Spinal cord (tissue), 10 donors: ENCODE measurements around the gene CDS1. TPM values are rescaled to one million over a fixed set of nuclear protein-coding genes. Genes with fewer than 3 reads are reported as not detected.
"Not testable (repeated sequence)": the region's sequence is repeated elsewhere in the genome, so short reads cannot be mapped to it uniquely, and the experiment has no call there.

Source experiments
- DNase-seq, 6 donors: peaks; one replicate each; pipeline versions ENCODE4 v3.0.0 to v3.0.0-alpha.2; 2013 to 2015; ENCODE audit warnings: low spot score in 6 of 6, low read depth in 4 of 6
- H3K27ac ChIP-seq: one replicate; pipeline ENCODE4 v1.5.1; 2013; ENCODE audit warnings: low read depth, low read length, control low read depth
- H3K27me3 ChIP-seq: one replicate; pipeline ENCODE4 v1.6.1; 2013; ENCODE audit warnings: low read length; ENCODE audit not compliant: control insufficient read depth, insufficient read depth
- H3K36me3 ChIP-seq: one replicate; pipeline ENCODE4 v1.6.1; 2013; ENCODE audit warnings: low read length; ENCODE audit not compliant: control insufficient read depth, insufficient read depth
- H3K4me1 ChIP-seq: one replicate; pipeline ENCODE4 v1.6.1; 2013; ENCODE audit warnings: low read length; ENCODE audit not compliant: control insufficient read depth, insufficient read depth
- H3K4me3 ChIP-seq: one replicate; pipeline ENCODE4 v1.5.1; 2013; ENCODE audit warnings: low read depth, low read length, control low read depth
- H3K9me3 ChIP-seq: one replicate; pipeline ENCODE4 v1.6.1; 2013; ENCODE audit warnings: low read length; ENCODE audit not compliant: control insufficient read depth, insufficient read depth
- WGBS: methylation state at CpG from one replicate; pipeline ENCODE4 v1.1.5; 2013; ENCODE audit warnings: missing lambda C conversion rate; ENCODE audit not compliant: insufficient coverage; 5-methylcytosine and 5-hydroxymethylcytosine counted together
- polyA plus RNA-seq, 2 donors: library from polyadenylated mRNA; unstranded; fragments of 120-200 nt; gene quantifications; one replicate each; pipeline ENCODE4 v1.2.1, GENCODE V29; 2013; ENCODE audit not compliant: insufficient read length in 2 of 2
- total RNA-seq, 2 donors: library from RNA; depleted of rRNA in 1 of 2; stranded (reverse); fragments of 120-200 nt in 1 of 2; fragments of >200 nt in 1 of 2; gene quantifications; one replicate each; pipeline versions ENCODE4 v1.2.3 to v1.2.4, GENCODE V29; 2013 to 2014
- donor health status: healthy.

The CDS1 gene
- total and polyA plus RNA-seq, 4 donors: 9.6 to 18.8 (median 16.7) TPM

DNA sequence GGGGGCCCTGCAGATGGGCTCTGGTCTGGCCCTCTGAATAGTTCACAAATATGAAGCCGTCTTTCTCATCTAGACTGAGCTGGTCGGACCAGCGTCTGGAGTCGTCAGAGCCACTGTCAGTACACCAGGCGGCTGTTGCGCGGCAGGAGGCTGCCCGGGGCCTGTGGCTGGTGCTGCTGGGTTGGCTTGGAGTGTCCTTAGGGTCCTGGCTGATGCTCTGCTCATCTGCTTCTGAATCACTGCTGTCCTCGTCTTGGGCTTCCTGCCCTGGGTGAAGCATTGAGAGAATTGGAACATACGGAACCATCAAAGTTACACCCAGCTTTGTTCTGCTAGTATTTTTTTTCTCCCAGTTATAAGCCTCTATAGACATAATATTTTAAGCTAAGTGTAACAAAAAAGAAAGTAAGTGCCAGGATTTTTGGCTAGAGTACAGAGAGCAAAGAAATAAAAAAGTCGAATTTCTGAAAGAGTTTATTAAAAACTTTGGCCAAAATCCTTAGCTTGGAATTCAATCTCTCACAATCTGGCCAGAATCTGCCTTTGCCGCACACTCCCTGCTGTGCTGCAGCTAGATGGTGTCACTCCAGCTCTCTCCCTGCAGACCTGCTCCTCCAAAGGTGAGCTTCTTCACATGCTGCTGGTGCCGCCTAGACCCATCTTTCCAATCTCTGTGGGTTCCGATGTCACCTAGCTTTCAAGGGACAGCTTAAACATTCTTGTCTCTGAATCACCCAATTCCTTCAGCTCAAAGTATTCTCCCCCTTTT is 96.2 kb downstream of the CDS1 start:
- no peaks in the 10 kb centered on the region for H3K9me3 ChIP-seq
- WGBS: 97% methylated on average over 10 of the region's 14 CpGs
- H3K27ac ChIP-seq: no peak overlapping the region
- H3K4me1 ChIP-seq: peaks cover 5% of the 10 kb centered on the region
- DNase-seq: peak in 1 of 6 donors; percentile 40
- H3K4me3 ChIP-seq: no peak overlapping the region
- H3K36me3 ChIP-seq: peaks cover 36% of the 10 kb centered on the region
- no peaks in the 10 kb centered on the region for H3K27me3 ChIP-seq

DNA sequence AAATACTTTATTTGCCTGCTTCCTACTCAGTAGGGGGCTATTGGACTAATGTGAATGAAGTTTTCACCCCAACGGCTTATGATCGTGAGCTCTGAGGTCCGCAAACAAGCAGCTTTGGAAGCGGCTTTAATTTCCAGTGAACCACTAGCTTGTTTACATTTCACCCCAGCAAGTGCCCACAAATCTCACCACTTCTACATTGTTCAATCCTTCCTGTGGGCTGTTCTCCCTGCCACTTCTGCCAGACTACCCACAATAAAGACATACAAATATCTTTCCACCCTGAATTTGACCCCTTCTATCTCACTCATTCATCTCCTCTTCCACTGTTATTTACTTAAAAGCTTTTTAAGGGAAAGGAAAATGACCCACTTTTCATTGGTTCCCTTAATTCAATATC is 98.0 kb downstream of the CDS1 start:
- Histone ChIP-seq H3K4me3 (no peak overlapping the region), H3K36me3 (peaks cover 34% of the 10 kb centered on the region), H3K27me3 (no peaks in the 10 kb centered on the region), H3K27ac (peak overlapping the region; percentile 2), H3K9me3 (no peaks in the 10 kb centered on the region), H3K4me1 (peaks cover 5% of the 10 kb centered on the region)
- peak in 1 of 6 donors; percentile 17 for DNase-seq
- WGBS: 49% methylated on average over 3 of the region's 4 CpGs

DNA sequence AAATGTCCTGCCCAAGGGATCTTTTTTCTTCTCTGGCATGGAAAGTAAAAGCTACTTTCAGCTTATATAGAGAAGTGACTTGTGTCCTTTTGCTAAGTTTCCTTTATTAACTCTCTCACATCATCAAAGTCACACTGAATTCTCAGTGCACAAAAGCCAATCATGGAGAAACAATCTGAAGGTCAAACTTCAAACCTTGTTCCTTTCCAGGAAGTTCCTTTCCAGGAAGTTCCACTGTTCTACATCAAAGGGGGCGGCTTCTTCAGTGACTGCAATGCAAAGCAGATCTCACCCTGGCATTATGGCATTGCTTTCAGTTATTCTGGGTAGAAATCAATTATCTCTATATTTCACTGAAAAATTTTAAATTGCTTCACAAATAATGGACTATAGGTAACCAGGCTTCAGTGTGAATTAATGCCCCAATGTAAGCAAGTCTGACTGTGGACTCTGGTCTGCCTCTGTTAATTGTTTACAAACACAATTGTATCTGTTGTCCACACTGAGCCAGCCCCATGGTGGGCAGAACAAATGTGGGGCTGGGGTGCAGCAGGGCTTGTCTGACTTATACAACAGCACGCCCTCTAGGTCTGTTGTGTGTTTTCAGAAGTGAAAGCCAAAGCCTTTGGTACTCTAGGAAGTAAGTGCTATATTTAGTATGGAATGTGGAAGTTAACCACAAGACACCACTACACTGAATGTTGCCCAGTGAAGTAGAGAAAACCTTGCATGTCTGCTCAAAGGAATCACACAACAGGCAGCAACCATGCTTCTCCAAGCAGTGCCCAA is 98.8 kb downstream of the CDS1 start:
- no peak overlapping the region for H3K4me3 ChIP-seq
- no CpG with 5 or more reads among the region's 2 CpGs for WGBS
- peaks cover 5% of the 10 kb centered on the region for H3K4me1 ChIP-seq
- peaks cover 34% of the 10 kb centered on the region for H3K36me3 ChIP-seq
- H3K9me3 ChIP-seq: no peaks in the 10 kb centered on the region
- no peaks in the 10 kb centered on the region for H3K27me3 ChIP-seq
- DNase-seq: peak in 2 of 6 donors; percentile 19 to 31
- peak overlapping the region; percentile 26 for H3K27ac ChIP-seq

DNA sequence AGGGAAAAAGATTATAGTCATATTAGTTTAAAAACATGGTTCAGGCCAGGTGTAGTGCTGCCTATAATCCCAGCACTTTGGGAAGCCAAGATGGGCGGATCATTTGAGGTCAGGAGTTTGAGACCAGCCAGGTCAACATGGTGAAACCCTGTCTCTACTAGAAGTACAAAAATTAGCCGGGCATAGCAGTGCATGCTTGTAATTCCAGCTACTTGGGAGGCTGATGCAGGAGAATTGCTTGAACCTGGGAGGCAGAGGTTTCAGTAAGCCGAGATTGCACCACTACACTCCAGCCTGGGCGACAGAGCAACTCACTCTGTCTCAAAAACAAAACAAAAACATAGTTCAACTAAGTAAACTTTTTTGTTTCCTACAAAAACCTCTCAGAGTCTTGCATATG is 99.7 kb downstream of the CDS1 start:
- not testable (repeated sequence) for H3K27ac ChIP-seq, H3K9me3 ChIP-seq, H3K4me3 ChIP-seq, H3K4me1 ChIP-seq, H3K27me3 ChIP-seq, DNase-seq
- H3K36me3 ChIP-seq: peaks cover 31% of the 10 kb centered on the region
- WGBS: 100% methylated on average over 4 of the region's 4 CpGs

DNA sequence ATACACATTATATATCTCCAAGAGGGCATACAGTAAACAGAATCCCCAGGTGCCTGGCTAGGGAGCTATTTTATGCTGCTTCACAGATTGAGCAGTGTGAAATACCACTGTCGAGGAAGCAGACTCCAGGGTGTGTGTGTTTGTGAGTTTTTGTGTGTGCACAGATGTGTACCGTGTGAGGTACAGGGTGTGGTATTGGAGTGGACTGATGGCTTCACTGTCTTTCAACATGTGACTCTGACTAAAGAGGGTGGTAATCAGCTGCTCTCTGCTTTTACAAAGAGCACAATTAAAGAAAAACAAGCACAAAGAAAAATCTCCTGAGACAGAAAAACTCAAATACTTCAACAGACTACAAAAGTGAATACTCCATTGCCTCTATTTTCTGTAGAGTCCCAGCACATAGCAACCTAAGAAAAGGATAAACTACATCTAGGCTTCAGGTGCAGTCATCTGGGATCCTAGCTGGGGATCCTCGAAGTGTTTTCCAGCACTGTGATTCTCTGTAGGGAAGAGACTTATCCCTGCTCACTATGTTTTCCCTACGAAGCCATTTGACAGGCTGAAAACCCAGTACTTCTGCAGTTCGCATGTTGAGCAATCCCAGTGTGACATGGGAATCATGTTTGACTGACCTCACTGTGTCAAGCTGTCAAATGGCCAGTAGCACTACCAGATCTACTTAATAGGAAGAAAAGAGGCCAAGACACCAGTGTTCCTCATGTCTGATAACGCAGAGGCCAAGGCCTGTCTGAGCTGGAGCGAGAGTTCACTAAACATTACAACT is 100.3 kb downstream of the CDS1 start:
- H3K4me3 ChIP-seq: no peak overlapping the region
- H3K27ac ChIP-seq: no peak overlapping the region
- H3K36me3 ChIP-seq: peaks cover 31% of the 10 kb centered on the region
- no peak for DNase-seq
- no peaks in the 10 kb centered on the region for H3K9me3 ChIP-seq
- H3K27me3 ChIP-seq: no peaks in the 10 kb centered on the region
- WGBS: 66% methylated on average over 4 of the region's 7 CpGs
- peaks cover 5% of the 10 kb centered on the region for H3K4me1 ChIP-seq

DNA sequence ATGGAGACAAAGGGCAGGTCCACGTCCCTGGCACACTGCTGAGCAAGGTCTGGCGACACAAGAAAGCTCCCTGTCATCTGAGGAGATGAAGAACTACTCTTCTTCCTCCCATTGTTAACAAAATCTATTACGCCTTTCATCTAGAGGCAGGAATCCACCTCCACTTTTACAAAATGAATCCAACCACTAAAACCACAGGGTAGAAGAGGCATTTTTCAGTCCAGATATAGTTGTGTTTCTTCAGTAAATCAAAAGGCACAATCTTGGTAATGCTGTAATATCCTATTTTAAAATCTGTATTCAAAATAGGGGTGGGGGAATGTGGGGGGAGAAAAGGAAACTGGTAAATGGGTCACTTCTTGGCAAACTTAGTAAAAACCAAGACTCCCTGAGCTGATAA is 101.4 kb downstream of the CDS1 start:
- no peak overlapping the region for H3K4me3 ChIP-seq
- H3K4me1 ChIP-seq: peaks cover 5% of the 10 kb centered on the region
- DNase-seq: no peak
- no peaks in the 10 kb centered on the region for H3K9me3 ChIP-seq
- no peaks in the 10 kb centered on the region for H3K27me3 ChIP-seq
- H3K36me3 ChIP-seq: peaks cover 23% of the 10 kb centered on the region
- WGBS: 63% methylated on average over 1 of the region's 3 CpGs
- H3K27ac ChIP-seq: no peak overlapping the region

DNA sequence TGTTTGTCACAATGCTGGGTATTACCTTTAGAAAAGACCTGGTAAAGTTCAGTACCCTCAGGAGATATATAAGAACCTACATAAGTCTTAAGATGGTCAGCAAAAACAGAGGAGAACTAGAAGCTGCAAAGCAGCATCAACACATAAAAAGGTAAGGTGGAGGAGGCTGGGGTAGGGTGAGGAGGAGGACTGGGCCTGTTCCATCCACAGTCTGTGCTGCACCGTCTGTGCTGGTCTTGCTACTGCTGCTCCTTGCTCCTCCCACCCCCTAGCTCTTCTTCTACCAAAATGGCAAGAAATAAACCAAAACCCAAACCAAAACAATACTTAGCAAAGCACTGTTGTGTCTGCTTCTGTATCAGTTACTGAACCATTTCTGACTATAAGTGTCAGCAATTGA is 102.2 kb downstream of the CDS1 start:
- H3K4me3 ChIP-seq: no peak overlapping the region
- H3K27me3 ChIP-seq: no peaks in the 10 kb centered on the region
- no peak overlapping the region for H3K27ac ChIP-seq
- no peaks in the 10 kb centered on the region for H3K9me3 ChIP-seq
- H3K4me1 ChIP-seq: peaks cover 5% of the 10 kb centered on the region
- no peak for DNase-seq
- no CpG with 5 or more reads among the region's 1 CpG for whole genome bisulfite sequencing
- H3K36me3 ChIP-seq: peaks cover 23% of the 10 kb centered on the region

DNA sequence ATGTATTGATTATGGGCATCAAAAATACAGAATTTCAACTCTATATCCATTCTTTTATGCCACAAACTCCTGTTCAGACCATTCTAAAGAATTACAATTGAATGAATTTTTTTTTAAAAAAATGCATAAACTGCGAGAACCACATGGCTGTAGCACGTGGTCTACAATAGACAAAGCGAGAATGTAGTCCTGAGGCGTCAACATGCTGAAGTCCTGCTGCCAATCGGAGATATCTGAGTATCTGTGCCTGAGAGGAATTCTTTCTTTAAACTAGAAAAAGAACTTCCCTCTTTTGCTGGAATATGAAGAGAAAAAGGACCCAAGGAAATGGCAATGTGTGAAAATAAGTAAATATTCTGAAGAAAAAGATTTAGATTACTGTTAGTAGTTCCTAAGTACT is 105.7 kb downstream of the CDS1 start:
- H3K27me3 ChIP-seq: no peaks in the 10 kb centered on the region
- H3K4me1 ChIP-seq: no peaks in the 10 kb centered on the region
- no peak overlapping the region for H3K4me3 ChIP-seq
- no peaks in the 10 kb centered on the region for H3K9me3 ChIP-seq
- 80% methylated on average over 2 of the region's 5 CpGs for WGBS
- H3K27ac ChIP-seq: no peak overlapping the region
- DNase-seq: no peak
- H3K36me3 ChIP-seq: peaks cover 19% of the 10 kb centered on the region

DNA sequence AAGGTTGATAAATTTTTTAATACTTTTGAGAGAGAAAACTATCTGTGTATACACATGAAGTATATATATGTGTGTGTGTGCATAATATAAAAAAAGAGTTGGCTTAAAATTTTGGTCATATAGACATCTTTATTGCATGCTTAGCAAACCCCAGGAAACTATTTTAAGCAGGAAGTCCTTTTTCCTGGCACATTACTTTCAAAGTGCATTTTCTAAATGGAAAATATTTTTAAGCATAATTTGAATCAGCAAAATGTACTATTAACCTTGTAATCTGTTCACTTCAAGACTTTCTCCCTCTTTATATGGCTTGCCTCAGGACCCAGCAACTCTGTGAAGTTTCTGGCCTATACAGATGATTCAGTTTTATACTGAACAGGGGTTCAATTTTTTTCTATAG is 106.3 kb downstream of the CDS1 start:
- no peak for DNase-seq
- no peaks in the 10 kb centered on the region for H3K27me3 ChIP-seq
- H3K27ac ChIP-seq: no peak overlapping the region
- H3K36me3 ChIP-seq: peaks cover 19% of the 10 kb centered on the region
- no peaks in the 10 kb centered on the region for H3K9me3 ChIP-seq
- no peak overlapping the region for H3K4me3 ChIP-seq
- H3K4me1 ChIP-seq: no peaks in the 10 kb centered on the region
